ENCODE results near the gene APOC3.

APOC3 gene

DNA sequence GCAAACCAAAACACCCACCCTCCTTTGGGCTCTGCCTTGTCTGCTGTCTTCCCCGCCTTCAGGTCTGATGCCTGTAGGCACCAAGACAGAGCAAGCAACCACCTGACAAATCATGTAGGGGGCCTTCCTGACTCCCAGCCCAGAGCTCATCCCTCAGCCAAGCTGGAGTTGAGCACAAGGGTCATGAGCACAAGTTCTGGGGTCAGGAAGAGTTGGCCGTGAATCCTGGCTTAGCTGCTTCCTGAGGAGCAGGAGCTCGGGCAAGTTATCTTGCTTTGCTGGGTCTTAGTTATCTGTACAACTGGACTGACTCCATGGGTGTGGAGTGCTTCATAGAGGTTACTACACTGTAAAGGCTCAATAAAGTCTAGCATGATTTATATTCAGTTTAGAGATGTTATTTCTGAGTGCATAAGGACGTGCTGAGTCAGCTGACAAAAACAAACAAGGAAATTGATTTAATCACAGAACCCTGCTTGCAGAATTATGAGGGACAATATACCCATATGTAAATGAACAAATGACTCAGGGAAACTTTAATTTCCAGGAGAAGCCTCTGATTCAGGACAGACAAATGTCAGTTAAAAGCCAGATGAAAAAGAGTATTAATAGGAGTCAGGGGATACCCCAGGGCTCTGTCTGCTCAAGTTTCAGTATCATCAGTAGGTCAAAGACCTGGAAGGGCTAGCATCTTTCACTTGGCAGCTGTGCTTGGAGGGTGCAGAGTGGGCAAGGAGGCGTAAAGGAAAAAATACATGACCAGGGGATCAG lies 22.7 kb downstream of the APOC3 start:
- no peak for DNase-seq

DNA sequence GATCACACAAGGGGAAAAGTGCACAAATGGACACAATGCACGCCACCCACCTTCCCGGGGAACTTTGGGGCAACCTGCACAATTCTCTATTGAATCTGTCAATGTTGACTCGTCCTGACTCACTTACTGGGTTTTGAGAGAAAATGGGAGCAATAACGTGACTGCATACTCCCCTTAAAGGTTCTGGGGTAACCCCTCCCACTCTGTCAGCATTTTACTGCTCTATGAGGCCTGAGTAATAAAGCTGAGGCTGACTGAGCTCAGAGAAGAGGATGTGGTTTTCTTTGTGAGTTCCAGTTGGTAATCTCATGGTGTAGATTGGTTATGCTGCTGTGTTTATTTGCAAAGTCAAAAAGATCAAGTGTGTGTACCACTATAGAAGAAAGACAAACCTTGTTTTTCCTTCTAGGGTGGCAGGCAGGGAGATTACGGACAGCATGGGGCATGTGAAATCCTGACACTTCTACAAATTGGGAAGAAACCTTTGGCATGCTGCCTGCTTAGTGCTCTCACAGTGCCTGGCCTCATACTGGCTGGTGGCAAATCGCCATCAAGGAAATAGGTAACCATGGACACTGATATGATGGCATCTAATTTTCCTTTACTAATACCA lies 23.9 kb downstream of the APOC3 start:
- DNase-seq = no peak

DNA sequence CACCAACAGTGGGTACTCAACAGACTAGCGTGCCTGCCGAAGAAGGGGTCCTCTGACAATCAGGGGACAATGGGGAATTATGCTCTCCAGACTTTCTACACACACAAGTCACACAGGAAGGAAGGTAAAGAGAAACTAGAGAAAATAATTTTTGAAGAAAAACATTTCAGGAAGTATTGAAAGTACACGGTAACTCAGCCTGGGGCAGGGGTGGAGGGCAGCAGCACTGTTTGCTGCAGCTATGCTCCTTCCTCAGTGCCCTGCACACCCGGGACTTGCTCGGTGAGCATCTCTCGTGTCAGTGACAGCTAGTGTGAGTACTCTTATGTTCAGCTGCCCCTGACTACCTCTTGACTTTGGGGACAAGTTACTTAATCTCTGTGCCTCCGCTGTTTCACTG lies 25.7 kb downstream of the APOC3 start:
- DNase-seq = no peak

DNA sequence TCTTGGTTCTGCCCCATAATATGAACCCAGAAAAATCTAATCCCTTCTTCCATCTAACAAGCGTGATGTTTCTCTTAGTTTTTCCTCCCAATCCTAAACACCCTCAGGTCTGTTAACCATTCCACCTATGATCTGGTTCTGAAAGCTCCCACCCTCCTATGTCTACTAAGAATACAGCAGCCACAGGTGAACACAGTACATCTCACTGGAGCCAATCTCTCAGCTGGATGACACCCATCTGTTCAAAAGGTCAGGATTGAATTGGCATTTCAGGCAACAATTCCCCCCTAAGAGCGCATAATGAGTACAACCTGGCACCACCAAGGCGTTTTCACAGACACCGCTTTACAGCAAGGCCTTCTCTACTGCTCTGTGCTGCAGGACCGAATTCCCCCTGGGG lies 26.7 kb downstream of the APOC3 start:
- no peak for DNase-seq

DNA sequence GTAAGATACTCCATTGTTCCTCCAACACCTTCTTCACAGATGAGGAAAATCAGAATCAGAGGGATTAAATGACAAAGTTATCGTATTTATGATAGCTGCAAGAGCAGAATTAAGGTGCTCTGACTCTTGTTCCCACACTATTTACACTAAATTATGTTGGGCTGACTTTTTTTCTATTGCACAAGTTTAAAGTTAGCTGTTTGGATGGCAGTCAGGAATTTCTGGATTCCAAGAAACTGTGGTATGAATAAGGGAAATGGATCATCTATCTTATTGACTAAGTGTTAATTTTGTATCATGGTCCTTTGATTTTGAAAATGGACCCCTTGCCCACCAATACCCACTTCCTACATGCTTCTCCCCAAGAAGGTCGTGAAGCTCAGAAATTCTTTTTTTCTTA lies 27.6 kb downstream of the APOC3 start:
- DNase-seq = no peak

DNA sequence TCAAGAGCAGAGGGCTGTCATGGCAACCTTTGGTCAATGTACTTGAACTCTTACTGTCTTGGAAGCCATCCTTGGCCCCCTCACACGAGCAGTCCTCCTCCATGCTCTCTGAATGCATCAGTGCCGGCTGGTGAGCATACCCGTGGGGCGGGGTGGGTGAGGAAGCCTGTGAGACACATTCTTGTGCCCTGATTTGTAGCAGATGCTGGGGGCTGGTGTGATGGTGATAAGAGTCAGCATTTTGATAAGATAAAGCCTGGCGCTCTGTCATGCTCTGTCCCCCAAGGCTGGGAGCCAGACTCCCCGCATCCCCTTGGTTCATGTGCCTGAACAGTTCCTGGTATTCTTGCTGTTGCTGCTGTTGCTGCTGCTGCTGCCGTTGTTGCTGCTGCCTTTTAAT lies 28.2 kb downstream of the APOC3 start:
- no peak for DNase-seq

DNA sequence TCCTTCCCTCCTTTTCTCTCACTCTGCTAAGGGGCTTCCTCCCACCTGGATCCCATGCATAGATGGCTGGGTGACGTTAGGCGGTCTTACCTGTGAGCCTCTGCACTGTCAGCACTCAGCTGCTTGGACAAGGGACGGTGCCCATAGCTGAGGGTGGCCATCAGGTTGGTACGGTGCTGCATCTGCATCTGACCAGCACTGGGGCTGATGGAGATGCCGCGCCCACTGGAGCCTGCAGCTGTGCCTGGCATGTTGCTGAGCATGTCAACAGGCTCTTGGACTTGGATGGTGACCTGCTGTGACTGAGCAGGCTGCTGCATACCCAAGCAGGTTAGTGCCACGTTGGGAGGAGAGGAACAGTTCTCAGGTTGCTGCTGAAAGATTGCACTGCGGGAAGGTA lies 29.5 kb downstream of the APOC3 start:
- DNase-seq = no peak

DNA sequence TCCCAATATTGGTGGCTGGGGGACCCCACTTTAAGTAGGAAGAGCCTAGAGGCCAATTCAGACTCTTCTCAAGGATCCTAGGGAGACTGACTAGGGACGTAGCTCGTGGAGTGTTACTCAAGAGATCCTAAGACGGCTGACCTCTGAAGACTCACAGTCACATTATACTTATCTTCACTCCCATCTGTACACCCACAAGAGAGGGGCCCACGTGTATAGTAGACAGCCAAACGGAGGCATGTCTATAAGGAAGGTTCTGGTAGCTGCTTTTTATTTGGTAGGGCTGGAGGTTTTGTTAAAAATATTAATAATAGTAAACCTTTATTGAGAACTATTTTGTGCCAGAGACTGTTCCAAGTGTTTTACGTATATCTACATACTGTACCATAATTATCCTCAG lies 30.6 kb downstream of the APOC3 start:
- no peak for DNase-seq

DNA sequence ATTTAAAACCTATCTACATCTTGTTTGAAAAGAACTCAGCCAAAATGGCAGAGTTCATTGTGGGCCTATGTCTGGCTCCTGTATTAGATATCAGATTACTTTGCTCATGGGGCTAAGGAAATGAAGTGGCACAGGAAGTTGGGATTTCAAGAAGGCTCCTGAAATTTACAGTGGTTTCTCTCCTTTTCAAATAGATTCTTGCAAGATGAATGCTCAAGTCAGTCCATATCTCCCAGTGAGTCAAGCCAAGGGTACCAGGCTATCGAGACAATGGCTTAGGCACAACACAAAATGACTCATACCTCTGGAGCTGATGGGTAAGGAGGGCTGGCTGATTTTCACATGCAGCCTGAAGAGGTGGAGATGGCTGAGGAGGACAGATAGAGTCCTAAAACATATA lies 31.8 kb downstream of the APOC3 start:
- no peak for DNase-seq

DNA sequence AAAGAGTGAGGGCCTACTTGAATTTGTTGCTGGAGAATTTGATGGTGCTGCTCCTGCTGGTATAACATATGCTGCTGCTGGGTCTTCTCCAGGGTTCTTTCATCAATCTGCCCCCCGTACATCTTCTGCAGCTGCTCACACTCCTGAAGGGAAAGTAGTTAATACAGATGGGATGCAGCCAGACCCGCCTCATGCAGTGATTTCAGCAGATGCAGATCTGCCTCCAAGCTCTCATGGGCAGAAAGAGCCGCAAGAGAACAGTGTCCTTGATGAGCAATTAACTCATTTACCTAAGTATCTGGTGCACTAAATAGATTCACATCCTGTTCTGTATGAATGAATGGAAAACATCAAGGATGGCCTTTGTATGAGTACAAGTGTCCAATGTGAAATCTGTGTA lies 32.5 kb downstream of the APOC3 start:
- DNase-seq = no peak

DNA sequence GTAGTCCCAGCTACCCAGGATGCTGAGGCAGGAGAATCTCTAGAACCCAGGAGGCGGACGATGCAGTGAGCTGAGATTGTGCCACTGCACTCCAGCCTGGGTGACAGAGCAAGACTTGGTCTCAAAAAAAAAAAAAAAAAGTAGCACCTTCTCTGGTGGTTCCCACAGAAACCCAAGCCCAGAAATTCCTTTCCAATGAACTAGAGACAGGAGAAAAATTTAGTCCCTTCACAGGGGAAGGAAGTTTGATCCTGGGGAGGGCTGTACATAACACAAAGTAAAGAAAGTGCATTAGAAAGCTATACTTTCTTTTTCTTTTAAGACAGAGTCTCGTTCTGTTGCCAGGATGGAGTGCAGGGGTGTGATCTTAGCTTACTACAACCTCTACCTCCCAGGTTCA lies 33.2 kb downstream of the APOC3 start:
- no peak for DNase-seq

DNA sequence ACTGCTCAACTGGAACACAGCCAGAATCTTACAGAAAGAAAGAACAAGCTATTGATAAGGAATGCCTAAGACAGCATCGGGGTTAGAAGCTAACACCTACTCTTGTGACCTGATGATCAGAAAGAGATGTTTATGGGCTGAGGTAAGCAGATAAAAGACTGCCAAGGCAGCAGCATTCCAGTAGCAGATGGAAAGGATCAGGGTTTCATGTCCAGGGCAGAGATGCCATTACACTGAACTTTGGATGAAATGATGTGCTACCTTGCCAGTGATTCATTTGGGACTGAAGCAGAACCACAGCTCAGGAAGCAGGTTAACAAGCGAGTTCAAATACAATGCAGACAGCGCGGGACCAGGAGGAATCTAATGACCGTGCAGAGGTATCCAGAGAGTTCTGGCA lies 34.8 kb downstream of the APOC3 start:
- no peak for DNase-seq

DNA sequence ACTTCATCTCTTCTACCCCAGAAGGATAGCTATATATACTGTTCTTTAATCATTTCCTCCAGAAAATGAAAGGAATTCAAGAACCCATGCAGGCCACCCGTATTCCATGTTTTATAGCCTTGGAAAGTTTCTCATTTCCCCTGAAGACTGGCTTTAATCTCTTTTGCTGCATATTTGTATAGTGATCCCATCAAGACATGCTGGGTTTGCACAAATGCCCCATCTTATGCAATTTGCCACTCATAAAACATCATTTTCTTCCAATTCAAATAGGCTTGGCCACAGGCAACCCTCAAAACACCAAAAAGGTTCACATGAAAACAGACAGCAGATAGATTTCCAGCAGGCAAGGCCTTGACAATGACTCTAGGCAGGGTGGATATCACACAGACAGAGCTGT lies 36.0 kb downstream of the APOC3 start:
- DNase-seq = no peak

DNA sequence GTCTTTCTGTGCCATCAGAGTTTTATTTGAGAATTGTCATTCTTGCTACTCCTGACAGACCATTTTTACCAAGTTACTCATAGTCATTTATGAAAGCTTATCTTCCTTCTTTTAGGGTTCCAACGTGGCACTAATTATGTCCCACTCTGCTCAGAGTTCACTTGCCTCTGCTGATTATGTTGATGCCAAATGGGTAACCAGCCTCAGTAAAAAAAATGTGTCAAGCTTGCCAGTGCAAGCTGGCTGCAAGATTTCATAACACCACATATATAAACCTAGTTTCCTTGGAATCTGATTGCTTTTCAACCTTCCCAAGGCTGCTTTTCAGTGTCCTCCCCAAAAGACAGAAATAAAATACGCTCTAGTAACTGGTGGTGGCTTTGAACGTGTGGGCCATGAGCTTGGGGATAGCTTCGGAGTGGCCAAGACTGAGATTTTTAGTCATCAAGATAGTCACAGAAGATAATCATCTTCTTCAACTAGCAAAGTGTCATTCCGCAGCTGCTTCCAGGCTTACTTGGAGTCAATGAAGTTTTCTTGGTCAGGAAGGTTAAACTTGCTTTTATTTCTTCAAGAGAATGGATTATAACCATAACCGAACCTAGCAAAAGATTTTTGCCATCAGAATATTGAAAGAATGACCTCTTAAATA lies 37.2 kb downstream of the APOC3 start:
- DNase-seq = no peak

DNA sequence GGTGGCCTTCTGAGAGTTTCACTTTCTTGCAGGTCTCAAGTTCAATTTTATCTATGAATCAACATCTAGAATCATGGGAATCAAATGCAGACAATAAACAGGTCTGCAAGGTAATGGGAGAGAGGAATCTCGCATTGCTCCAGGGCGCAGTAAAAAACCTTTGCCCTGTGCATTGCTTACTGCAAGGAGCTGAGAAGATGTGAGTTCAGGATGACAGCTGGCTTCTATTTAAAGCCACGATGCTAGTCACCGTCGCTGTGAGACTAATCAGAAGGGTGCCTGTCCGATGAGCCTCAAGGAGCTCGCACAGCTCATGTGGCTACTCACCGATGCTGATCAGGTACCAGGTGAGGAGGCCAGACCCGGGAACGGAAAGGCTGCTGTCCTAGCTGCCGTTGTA lies 37.9 kb downstream of the APOC3 start:
- no peak for DNase-seq

DNA sequence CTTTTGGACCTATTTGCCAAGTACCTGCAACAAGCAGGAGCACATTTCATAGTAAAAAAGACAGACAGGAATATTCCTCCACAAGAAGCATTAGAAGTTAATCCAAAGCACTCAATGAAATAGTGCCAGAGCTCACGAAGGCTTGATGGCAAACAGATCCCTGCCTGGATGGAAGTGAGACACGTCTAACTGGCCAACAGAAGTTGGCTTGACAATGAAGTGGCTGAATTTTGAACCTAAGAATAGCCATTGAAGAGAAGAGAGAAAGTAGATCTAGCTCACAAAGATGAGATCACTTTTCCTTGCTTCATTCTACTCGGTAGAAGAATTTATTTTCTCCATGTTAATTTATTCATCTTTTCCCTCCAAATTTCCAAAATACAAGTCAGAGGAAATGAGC lies 38.4 kb downstream of the APOC3 start:
- no peak for DNase-seq

DNA sequence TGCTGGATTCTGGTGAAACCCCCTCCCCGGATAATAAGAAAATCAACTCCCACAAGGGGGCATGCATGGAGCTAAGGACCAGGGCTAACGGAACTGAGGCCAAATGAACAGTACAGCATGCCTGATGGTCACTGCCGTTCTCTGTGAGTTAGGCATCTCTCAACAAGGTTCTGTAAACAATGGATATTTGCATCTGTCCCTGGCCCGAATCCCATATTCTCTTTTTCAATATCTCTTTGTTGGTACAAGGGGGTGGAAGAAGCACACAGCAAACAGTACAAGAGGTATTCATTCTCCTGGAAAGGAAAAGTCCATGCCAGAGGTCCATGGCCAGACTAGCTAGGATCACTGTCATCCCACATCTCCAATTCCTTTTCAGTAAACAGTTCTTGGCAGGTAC lies 39.9 kb downstream of the APOC3 start:
- no peak for DNase-seq

DNA sequence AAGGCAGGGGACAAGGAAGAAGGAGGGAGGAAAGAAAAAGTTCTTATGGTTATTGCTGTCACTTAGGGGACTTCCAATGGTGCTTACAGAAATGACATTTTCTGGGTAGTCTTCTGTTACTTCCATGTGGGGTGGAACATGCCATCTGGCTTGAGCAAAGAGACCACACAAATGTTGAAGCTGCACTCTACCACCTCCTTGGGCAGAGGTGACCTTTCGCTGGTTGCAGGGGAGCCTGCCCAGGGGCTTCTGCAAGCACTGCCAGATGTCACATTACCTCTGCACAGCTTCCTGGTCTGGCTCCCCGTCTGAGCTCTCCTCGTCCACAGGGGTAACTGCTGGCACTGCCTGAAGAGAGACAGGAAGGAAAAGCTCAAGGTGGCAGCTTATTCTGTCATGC lies 40.3 kb downstream of the APOC3 start:
- no peak for DNase-seq

DNA sequence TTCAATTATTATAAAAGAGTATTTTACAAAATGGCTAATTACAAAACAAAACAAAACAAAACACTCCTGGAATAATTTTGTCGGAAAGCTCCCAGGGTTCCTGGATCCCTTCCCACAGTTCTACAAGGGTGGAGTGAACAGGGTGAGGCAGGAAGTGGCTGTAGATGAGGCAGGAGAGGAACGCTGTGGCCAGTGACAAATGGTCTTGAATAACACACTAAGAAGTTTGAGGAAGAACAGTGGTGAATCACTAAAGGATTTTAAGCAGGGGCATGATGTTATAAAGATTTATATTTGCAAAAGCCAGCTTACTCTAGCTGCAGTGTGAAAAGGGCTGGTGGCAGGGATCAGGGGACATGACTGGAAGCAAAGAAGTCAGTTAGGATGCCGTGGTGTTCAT lies 41.5 kb downstream of the APOC3 start:
- no peak for DNase-seq

DNA sequence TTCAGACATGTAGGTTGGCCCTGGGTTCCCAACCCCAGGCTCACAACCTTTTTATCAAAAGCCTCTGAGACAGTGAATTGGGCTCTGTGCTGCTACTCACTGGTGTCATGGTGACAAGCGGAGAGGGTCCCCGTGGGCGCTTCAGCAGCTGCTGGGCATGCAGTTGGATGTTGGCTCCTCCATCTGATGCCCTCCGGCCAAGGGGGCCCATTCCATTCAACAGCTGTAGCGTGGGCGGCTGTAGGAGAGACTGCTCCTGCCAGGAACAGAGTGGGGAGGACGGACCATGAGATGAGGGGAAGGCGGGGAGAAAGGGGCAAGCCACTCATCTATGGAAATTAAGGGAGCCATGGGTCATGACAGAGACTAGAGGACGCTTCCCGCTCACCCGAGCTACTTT lies 43.7 kb downstream of the APOC3 start:
- DNase-seq = no peak

DNA sequence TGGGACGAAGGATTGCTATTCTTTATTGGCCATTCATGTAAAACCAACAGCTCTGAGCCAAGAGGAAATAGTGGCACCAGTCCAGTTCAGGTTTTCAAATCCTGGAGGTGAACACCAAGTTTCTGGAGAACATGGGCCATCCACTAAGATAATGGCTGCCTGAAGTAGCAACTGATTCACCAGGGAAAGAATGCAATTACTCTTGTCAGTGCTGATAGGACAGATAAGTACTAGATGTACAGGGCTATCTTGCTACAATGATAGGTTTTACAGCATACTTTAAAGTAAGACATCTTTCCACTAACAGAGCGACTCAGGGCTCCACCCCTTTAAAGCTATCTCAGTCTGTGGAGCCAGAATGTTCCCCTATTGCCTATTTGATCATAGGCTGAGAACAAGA lies 44.5 kb downstream of the APOC3 start:
- no peak for DNase-seq

DNA sequence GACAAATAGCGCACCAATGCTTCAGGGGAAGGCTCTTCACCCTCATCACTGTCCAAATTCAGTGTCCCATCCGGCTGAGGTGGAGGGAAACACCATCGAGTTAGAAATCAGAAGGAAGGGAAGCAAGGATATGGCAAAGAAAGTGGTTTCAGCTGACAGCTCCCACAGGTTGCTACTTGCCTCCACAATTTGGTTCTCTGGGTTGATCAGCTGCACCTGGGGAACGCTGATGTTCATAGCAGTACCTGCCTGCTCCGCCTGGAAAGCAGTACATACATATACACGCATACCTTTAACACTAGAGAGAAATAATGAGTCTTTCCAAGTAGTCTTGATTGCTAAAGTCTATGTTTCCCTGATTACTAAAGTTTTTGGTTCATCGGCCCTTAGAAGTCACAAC lies 45.5 kb downstream of the APOC3 start:
- DNase-seq = no peak

DNA sequence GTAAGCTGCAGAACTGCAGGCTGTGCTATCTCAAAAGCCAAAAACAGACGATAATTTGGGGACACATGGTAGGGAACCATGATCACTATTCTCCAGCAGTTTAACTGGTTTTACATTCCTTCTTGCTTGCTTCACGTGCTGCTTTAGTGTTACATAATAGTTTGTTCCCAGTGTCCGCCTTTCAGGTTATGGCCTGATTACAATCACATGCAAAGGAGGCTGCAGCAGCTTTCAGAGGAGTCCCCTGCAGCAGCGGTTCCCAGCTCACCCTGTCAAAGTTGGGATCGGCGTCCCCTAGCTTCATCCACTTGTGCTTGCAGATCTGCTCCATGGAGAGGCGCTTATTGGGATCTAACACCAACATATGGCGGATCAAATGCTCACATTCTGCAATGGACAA lies 46.9 kb downstream of the APOC3 start:
- DNase-seq = no peak

DNA sequence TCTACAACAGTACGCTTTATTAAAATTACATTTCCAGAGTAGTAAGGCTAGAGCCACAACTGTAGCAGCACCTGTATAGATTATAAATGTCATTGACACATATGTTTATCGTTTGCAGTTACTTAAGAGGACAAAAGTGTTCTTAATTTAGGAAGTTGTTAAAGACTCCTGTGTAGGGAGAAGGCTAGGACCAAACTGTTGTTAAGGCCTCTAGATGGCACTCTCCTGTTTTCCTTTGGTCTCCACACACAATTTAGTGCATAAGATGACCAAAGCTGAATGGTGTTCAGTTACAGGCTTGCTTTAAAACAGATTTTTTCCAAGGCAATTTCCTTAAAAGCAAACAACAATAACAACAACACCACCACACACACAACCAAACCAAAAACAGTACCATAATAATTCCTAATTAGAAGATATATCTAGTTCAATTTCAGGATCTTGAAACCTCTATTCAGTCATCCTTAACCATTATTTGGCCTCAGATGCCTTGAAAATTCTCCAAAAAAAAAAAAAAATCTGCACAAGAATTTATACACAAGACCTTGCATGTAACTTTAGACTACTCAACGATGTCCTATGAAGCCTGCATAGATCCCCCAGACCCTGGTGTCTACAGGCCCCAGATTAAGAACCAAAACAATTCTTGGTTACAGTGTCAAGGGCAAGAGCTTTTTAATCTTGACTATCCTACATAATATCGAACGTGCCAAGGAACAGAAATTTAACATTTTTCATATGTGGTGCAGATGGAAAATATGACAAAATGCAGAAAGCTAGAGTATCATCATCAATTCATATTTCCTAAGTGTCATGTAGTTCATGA lies 50.3 kb downstream of the APOC3 start:
- DNase-seq = peak; percentile 63

All from NCI-H1092 (cell line).